Lung (tissue), 12 donors: ENCODE measurements around the gene QRFP. TPM values are rescaled to one million over a fixed set of nuclear protein-coding genes. Genes with fewer than 3 reads are reported as not detected.

Experiments used
- ATAC-seq: fragments of 200-7000 bp; cut with Tn5 transposase; one replicate; pipeline ENCODE4 v1.9.1; 2020; ENCODE audit warnings: moderate number of reproducible peaks; ENCODE audit not compliant: insufficient read depth, low FRiP score
- DNase-seq, 3 donors: peaks; one replicate each; pipeline ENCODE4 v3.0.0-alpha.2; 2013 to 2017
- H3K27ac ChIP-seq, 2 donors: one replicate each; pipeline ENCODE4 v1.5.1; 2013; ENCODE audit warnings: mild to moderate bottlenecking in 2 of 2, moderate library complexity in 2 of 2, control low read depth in 1 of 2, inconsistent platforms in 1 of 2, low read depth in 1 of 2, low read length in 1 of 2
- H3K27me3 ChIP-seq, 3 donors: one replicate each; pipeline ENCODE4 v1.5.1; 2013; ENCODE audit warnings: low read length in 2 of 3; ENCODE audit not compliant: control insufficient read depth in 3 of 3, insufficient read depth in 3 of 3
- H3K36me3 ChIP-seq, 4 donors: one replicate each; pipeline ENCODE4 v1.5.1; 2013; ENCODE audit warnings: low read length in 4 of 4, mild to moderate bottlenecking in 1 of 4, moderate library complexity in 1 of 4; ENCODE audit not compliant: control insufficient read depth in 4 of 4, insufficient read depth in 4 of 4
- H3K4me1 ChIP-seq, 5 donors: one replicate each; pipeline ENCODE4 v1.5.1; 2013; ENCODE audit warnings: low read length in 5 of 5, mild to moderate bottlenecking in 2 of 5, moderate library complexity in 1 of 5; ENCODE audit not compliant: control insufficient read depth in 5 of 5, insufficient read depth in 5 of 5
- H3K4me3 ChIP-seq: one replicate; pipeline ENCODE4 v1.5.1; 2013; ENCODE audit warnings: mild to moderate bottlenecking, control low read depth, moderate library complexity
- H3K9ac ChIP-seq, 2 donors: one replicate each; pipeline ENCODE4 v1.5.1; 2013; ENCODE audit warnings: low read length in 2 of 2, control low read depth in 1 of 2; ENCODE audit not compliant: insufficient read depth in 1 of 2
- H3K9me3 ChIP-seq, 4 donors: one replicate each; pipeline ENCODE4 v1.5.1; 2013; ENCODE audit warnings: low read length in 3 of 4, mild to moderate bottlenecking in 1 of 4, moderate library complexity in 1 of 4; ENCODE audit not compliant: control insufficient read depth in 4 of 4, insufficient read depth in 3 of 4
- CTCF ChIP-seq: IDR thresholded peaks from 2 replicates; pipeline ENCODE4 v1.5.1; 2012; ENCODE audit warnings: mild to moderate bottlenecking; ENCODE audit errors: control extremely low read depth, extremely low read depth
- WGBS, 2 donors: extraction: QIAGEN DNeasy Blood & Tissue Kit; methylation state at CpG; one replicate each; pipeline ENCODE4 v1.1.7; 2013; 5-methylcytosine and 5-hydroxymethylcytosine counted together
- polyA plus RNA-seq, 2 donors: library from polyadenylated mRNA; stranded (reverse); fragments of 200-250 nt; gene quantifications; one replicate each; pipeline ENCODE4 v1.2.1, GENCODE V29; 2013
- total RNA-seq, 2 donors: library from RNA; depleted of rRNA in 1 of 2; stranded (reverse); fragments of >200 nt in 1 of 2; gene quantifications; one replicate each; pipeline ENCODE4 v1.2.1, GENCODE V29; 2014 to 2021
- donor health status: control.
- donor health status: control.
- donor health status: Bipolar disorder and iron deficiency.
- donor health status: healthy.
- donor health status: DM: yes; HTN: yes; CAD: no.

The QRFP gene
- total and polyA plus RNA-seq, 4 donors, result 0.13 to 0.16 TPM; not detected in 2

DNA sequence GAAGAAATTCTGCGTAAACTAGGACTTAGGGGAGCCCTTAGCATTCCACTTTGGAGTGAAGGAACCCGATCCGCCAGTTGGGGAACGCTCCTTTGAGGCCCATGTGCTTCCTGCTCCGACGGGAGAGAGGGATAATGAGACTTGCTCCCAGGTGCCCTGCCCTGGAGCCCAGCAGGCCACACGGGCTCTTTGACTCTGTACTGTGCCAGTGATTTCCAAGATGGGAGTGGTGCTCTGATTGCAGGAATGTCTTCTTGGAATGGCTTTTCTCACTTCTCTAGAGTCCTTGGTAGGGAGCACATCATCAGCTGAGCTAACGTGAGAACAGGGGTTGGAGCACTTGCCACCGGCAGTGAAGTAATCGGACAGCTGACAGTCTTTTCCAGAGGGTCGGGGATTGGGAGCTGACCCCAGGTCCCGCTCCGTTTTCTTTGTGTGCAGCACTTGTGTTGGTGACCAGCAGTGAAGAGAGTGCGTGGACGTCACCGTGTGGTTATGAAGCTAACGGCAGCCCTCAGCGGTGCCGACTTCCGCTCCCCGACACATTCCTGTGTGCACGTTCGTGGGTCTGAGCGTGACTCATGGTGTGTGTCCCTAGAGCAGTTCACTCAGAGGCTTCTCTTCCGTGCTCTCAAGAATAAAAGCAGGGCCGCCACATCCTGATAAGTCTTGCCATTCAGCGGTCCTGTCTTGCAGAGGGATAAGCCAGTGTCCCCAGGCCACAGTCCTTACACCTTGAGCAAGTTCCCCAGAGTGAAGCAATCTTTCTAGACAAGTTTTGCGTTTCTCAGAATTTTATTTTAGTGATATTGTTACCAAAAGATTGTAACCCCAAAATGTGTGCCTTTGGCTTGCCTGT is 35.9 kb downstream of the QRFP start:
- ATAC-seq (peak; percentile 87), DNase-seq (peak; percentile 62 to 74 (median 74))
- Histone ChIP-seq H3K9me3 (no peaks in the 10 kb centered on the region), H3K4me3 (no peak overlapping the region), H3K9ac (no peak overlapping the region), H3K36me3 (peaks cover 2 to 16% (median 6%) of the 10 kb centered on the region in 4 donors), H3K4me1 (peaks cover 0 to 15% (median 5%) of the 10 kb centered on the region in 5 donors), H3K27ac (peak overlapping the region in 1 of 2 donors; percentile 73), H3K27me3 (no peaks in the 10 kb centered on the region)
- 53 to 74% methylated on average over 28 of the region's 28 CpGs for WGBS, 2 donors
- no peak for TF ChIP-seq CTCF

DNA sequence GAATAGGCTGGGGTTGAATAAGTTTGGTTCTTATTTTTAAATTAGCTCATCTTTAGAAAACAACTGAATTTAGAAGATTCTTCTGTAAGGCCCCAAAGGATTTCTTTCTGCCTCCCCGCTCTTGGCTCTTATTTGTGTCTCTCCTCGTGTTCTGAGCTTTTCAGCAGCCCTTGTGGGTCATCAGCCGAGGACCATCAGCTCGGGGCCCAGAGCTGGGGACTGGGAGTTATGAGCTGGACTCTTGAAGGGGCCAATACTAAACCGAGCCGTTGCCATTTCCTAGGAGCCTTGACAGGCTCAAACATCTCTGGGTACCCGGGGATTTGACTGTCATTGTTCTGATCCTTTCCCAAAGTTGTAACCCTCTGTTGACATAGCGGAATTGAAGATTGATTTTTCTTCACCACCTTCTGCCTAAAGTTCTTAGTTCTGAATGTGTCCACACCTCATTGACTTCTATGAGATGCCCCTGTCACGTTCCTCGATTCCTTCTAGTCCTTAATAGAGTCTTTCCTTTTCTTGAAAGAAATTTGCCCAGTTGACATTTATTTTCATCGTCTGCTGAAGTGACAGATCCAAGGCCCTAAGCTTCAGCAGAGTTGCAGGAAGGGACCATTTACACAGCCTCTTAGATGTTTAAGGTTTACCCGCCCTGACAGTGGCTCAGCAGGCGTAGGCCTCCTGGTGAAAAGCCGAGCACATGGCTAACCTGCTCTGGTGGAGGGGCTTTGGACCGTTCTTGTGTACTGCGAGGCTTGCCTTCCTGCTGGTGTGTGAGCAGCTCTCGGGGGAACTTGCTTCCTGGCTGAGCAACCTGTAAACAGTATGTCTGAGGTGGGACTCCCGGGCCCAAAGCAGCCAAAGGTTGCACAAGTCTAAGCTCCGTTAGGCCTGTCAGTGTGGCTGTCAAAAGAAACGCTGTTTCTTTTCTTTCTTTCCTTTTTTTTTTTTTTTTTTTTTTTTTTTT is 37.6 kb downstream of the QRFP start:
- DNase-seq (no peak), ATAC-seq (no peak)
- Histone ChIP-seq H3K4me1 (peaks cover 0 to 15% (median 5%) of the 10 kb centered on the region in 5 donors), H3K27me3 (no peaks in the 10 kb centered on the region), H3K27ac (no peak overlapping the region), H3K9ac (no peak overlapping the region), H3K36me3 (peaks cover 3 to 21% (median 12%) of the 10 kb centered on the region in 4 donors), H3K4me3 (no peak overlapping the region), H3K9me3 (no peaks in the 10 kb centered on the region)
- TF ChIP-seq CTCF, result no peak
- 81% methylated on average over 20 of the region's 20 CpGs for WGBS, 2 donors

DNA sequence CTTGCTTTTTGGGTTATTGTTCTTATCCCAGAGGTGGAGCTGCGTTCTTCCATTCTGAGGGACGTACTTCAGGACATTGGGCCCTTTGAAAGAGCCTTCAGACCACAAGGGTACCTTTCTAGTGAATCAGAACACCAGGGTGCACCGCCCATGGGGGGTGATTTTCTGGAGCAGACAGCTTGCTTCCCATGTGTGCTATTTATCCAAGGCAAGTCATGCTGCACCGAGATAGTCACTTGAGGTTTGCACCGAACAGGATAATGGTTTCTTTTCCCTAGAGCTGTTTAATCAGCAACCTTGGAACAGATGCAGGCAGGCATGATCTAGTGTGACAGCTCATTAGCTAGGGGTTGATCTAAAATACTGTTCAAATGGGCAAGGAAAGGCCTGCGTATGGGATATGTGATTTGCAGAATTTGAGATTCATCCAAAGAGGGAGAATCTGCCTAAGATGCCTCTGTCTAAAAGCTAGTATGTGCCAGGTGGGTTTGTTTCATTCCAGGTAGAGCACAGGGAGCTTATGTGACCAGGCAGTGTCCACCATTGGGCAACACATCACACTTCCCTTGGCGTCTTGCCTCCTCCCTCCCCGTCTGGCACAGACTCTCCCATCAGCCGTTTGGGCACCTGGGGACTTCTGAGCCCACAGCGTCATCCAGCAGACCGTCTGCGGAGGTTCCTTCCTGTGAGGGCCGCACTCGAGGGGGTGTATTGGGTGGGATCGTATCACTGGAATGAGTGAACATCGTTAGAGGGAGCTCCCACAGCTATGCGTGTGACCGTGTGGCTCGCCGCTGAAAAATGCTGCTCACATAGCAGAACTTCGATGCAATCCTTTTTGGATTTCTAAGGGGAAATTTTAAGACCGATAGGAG is 38.5 kb downstream of the QRFP start:
- Histone ChIP-seq H3K27ac (peak overlapping the region in 1 of 2 donors; percentile 13), H3K9me3 (no peaks in the 10 kb centered on the region), H3K27me3 (no peaks in the 10 kb centered on the region), H3K4me1 (peaks cover 0 to 11% (median 5%) of the 10 kb centered on the region in 5 donors), H3K4me3 (no peak overlapping the region), H3K36me3 (peaks cover 3 to 21% (median 12%) of the 10 kb centered on the region in 4 donors), H3K9ac (no peak overlapping the region)
- DNase-seq (peak in 1 of 3 donors; percentile 40), ATAC-seq (no peak)
- no peak for TF ChIP-seq CTCF
- 67 to 73% methylated on average over 22 of the region's 22 CpGs for WGBS, 2 donors
